GM19025 (cell line): ENCODE results near the gene GYS2.
"Not testable (repeated sequence)": the region's sequence is repeated elsewhere in the genome, so short reads cannot be mapped to it uniquely, and the experiment has no call there.

Experiments
- ATAC-seq: cut with Tn5 transposase; IDR thresholded peaks from one replicate; pipeline ENCODE4 v1.9.1; 2021; ENCODE audit warnings: mild to moderate bottlenecking, low read depth, moderate library complexity; ENCODE audit not compliant: unreplicated experiment

The GYS2 gene

GRCh38 chr12:21604245-21605101 lies at the start of gene GYS2:
Gene GYS2 (minus strand): TSS chr12:21604847. CDS start chr12:21604592, 255 bp downstream.
- no peak for ATAC-seq

- ATAC-seq, result no peak
Measured at GRCh38 chr12:21651821-21652220, 47.2 kb upstream of the GYS2 start.

- ATAC-seq, result no peak
Measured at GRCh38 chr12:21650997-21651396, 46.4 kb upstream of the GYS2 start.

GRCh38 chr12:21649034-21649433 lies 44.4 kb upstream of the GYS2 start:
- ATAC-seq, result no peak

GRCh38 chr12:21648378-21648777 lies 43.7 kb upstream of the GYS2 start:
- ATAC-seq, result no peak

DNA sequence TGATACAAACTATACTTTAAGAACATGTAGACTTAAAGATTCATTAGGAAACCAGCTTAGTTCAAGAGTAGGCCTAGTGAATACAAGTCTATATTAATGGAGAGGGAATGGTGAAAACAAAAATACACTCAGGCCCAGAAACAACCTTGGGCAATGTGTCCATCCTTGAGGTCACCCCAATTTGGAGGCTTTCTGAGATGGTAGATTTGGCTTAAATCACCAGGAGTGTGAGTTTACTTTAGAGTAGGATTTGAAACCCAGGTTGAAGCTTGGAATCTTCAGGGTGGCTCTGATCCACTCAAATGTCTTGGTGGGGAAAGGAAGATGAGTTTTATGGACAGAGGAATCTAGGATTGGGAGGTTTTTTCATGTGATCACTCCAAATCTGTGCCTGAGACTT lies 42.5 kb upstream of the GYS2 start:
- ATAC-seq, result no peak

DNA sequence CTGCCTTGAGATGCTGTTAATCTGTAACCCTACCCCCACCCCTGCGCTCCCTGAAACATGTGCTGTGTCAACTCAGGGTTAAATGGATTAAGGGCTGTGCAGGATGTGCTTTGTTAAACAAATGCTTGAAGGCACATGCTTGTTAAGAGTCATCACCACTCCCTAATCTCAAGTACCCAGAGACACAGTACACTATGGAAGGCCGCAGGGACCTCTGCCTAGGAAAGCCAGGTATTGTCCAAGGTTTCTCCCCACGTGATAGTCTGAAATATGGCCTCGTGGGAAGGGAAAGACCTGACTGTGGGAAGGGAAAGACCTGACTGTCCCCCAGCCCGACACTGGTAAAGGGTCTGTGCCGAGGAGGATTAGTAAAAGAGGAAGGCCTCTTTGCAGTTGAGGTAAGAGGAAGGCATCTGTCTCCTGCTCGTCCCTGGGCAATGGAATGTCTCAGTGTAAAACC lies 40.4 kb upstream of the GYS2 start:
- ATAC-seq, result not testable (repeated sequence)

GRCh38 chr12:21644516-21644915 lies 39.9 kb upstream of the GYS2 start:
- ATAC-seq, result no peak

DNA sequence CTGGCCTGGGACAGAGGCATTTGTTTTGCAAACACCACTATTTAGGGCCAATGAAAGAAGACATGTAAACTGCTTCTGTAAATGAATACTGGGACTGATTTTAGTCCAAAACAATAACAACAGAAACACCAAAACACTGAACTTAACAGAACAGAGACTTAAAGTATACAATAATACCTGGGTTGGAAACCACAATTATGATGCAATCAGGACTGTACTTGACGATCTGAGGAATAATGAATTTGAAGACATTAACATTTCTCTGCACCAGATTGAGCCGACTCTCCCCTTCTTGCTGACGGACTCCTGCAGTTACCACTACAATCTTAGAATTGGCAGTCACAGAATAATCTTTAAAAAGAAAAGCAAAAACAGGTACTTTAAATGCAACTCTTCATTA lies 39.1 kb upstream of the GYS2 start:
- no peak for ATAC-seq

GRCh38 chr12:21642707-21643389 lies 38.2 kb upstream of the GYS2 start:
- peak; percentile 53 for ATAC-seq

GRCh38 chr12:21638054-21638891 lies 33.6 kb upstream of the GYS2 start:
- ATAC-seq, result no peak

DNA sequence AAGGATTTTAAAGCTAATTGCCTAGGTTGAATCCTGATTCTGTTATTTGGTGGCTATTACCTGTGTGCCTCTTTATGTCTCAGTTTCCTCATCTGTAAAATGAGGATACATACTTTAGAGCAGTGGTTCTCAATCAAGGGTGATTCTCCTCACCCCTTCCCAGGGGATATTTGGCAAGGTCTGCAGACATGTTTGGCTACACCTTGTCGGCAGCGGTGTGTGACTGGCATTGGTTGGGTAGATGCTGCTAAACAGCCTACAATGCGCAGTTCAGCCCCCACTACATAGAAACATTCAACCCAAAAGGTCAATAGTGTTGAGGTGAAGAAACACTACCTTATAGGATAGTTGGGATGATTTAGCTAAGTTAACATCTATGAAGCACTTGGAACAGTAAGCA lies 29.6 kb upstream of the GYS2 start:
- ATAC-seq, result no peak

- no peak for ATAC-seq
Measured at GRCh38 chr12:21631367-21631766, 26.7 kb upstream of the GYS2 start.

DNA sequence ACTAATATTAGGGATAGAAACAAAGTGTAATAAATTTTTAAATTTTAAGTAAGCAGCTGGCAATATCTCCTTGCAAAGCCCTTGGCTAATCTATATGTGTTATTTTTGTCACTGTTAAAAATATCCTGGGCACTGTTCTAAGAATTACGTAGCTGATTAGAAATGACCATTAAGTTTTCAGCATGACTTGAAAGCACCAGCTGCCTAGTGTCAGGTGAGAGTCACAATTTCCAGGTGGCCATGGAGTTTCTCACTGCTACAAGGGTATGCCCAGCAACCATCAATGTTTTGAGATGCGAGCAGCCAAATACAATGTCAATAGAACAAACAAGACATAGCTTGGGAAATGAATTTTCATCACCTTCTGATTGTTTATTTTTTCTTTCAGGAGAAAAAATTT lies 23.3 kb upstream of the GYS2 start:
- ATAC-seq, result no peak

- ATAC-seq, result no peak
Measured at GRCh38 chr12:21618566-21618965, 13.9 kb upstream of the GYS2 start.

- ATAC-seq, result no peak
Measured at GRCh38 chr12:21617030-21617429, 12.4 kb upstream of the GYS2 start.

DNA sequence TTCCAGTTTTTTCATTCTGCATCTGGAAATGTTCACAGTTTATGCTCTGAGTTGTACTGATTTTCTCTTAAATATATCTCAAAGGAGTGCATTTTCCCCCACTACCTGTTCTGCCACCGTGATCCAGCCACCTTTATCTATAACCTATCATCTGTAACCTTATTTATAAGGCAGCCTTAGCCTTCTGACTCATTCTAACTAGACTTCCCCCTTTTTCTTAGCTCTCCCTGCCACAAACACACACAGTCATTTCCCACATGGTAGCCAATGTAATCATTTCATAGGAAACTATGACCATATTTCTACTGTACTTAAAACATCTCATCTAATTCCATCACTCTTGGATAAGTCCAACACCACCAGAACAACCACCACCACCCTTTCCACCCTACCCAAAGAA lies 10.8 kb upstream of the GYS2 start:
- no peak for ATAC-seq

- ATAC-seq, result no peak
Measured at GRCh38 chr12:21614506-21614905, 9.9 kb upstream of the GYS2 start.

DNA sequence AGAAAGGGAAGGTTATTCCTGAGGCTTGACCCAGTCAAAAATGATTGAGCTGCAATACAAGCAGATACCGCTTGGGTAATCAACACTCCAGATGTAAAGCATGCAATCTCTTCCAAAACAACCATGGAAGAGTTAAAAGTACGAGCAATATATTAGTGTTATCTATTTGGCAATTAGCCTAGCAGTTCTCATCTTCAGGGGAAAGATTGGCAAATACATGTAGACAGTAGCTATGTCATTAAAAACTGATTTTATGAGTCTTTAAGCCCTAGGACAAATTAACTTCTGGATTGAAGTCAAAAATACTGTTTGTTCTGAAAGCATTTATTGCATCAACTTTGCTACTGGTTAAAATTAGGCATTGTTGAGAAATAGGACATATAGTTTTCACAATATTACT lies 9.3 kb upstream of the GYS2 start:
- no peak for ATAC-seq

- no peak for ATAC-seq
Measured at GRCh38 chr12:21608196-21608595, 3.5 kb upstream of the GYS2 start.

DNA sequence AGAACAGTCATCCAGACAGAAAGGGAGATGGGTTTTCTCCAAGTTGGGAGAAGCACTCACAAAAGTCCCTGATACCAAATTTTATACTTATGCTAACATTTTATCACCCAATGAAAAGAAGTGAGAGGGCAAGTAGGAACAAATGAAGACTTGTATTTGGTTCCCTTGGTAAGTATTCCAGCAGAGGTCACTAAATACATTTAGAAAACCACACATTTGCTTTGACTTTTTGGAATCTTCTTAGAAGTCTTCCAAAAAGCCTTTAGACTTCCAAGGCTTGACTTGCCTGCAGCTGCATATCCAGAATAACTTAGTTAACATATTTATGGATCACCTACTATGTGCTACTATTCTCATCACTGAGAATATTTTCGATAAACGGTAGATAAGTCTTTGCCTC lies 3.1 kb upstream of the GYS2 start:
- ATAC-seq, result no peak
